Activated CD8-positive, alpha-beta memory T cell treated with anti-CD3 and anti-CD28 coated beads for 24 hours (primary cell): ENCODE measurements around the gene CACNB2.
"Not testable (repeated sequence)": the region's sequence is repeated elsewhere in the genome, so short reads cannot be mapped to it uniquely, and the experiment has no call there.

ENCODE experiments used
- DNase-seq: peaks from one replicate; pipeline ENCODE4 v3.0.0-alpha.2; 2020

Gene CACNB2

GRCh38 chr10:18409599-18410397, 269.6 kb downstream of the CACNB2 start:
- no peak for DNase-seq

- DNase-seq: no peak
Measured at GRCh38 chr10:18414061-18414460, 273.8 kb downstream of the CACNB2 start.

GRCh38 chr10:18417950-18418527, 277.8 kb downstream of the CACNB2 start:
- DNase-seq: no peak

GRCh38 chr10:18418541-18419215, 278.5 kb downstream of the CACNB2 start:
- no peak for DNase-seq

GRCh38 chr10:18419945-18420344, 279.7 kb downstream of the CACNB2 start:
- DNase-seq: no peak

GRCh38 chr10:18421726-18422293, 281.6 kb downstream of the CACNB2 start:
- no peak for DNase-seq

- DNase-seq: no peak
Measured at GRCh38 chr10:18423058-18423637, 282.9 kb downstream of the CACNB2 start.

- no peak for DNase-seq
Measured at GRCh38 chr10:18424200-18424599, 284.0 kb downstream of the CACNB2 start.

- no peak for DNase-seq
Measured at GRCh38 chr10:18429335-18429734, 289.1 kb downstream of the CACNB2 start.

- DNase-seq: no peak
Measured at GRCh38 chr10:18436902-18437301, 296.7 kb downstream of the CACNB2 start.

- no peak for DNase-seq
Measured at GRCh38 chr10:18437486-18437885, 297.3 kb downstream of the CACNB2 start.

- no peak for DNase-seq
Measured at GRCh38 chr10:18438361-18439126, 298.3 kb downstream of the CACNB2 start.

- no peak for DNase-seq
Measured at GRCh38 chr10:18439601-18440000, 299.4 kb downstream of the CACNB2 start.

GRCh38 chr10:18445635-18446034, 305.4 kb downstream of the CACNB2 start:
- not testable (repeated sequence) for DNase-seq

- no peak for DNase-seq
Measured at GRCh38 chr10:18446205-18446604, 306.0 kb downstream of the CACNB2 start.

GRCh38 chr10:18449611-18450026, 309.4 kb downstream of the CACNB2 start:
- no peak for DNase-seq

GRCh38 chr10:18450298-18450697, 310.1 kb downstream of the CACNB2 start:
- DNase-seq: no peak

GRCh38 chr10:18455086-18455884, 315.1 kb downstream of the CACNB2 start:
- DNase-seq: no peak

GRCh38 chr10:18456984-18457383, 316.8 kb downstream of the CACNB2 start:
- DNase-seq: no peak

- DNase-seq: no peak
Measured at GRCh38 chr10:18460032-18460431, 319.8 kb downstream of the CACNB2 start.

- DNase-seq: no peak
Measured at GRCh38 chr10:18463673-18464211, 323.5 kb downstream of the CACNB2 start.
